CD4-positive, alpha-beta memory T cell (primary cell): Measurements from ENCODE around the gene NDUFS6. TPM values are rescaled to one million over a fixed set of nuclear protein-coding genes. Genes with fewer than 3 reads are reported as not detected.
A peak's percentile ranks its signal among the peaks of the same experiment; 100 is the strongest.

Experiments
- CTCF ChIA-PET: fragments of 350-600 bp; sonication (Branson Sonifier 250); formaldehyde crosslinking; loops from one replicate; lab custom pipeline; 2021; ENCODE audit warnings: inconsistent platforms; ENCODE audit not compliant: partially characterized antibody; lab: Charles Lee
- POLR2A ChIA-PET: fragments of 350-600 bp; sonication (Branson Sonifier 250); formaldehyde crosslinking; loops from one replicate; lab custom pipeline; 2021; ENCODE audit not compliant: partially characterized antibody; lab: Charles Lee
- DNase-seq, 5 donors: peaks; one replicate each; pipeline versions ENCODE4 v3.0.0 to v3.0.0-alpha.2; 2020 to 2022; ENCODE audit warnings: mixed read lengths in 1 of 5
- H3K27ac ChIP-seq: one replicate; pipeline ENCODE4 v1.7.0; 2013; ENCODE audit warnings: low read depth, low read length
- H3K27me3 ChIP-seq: 2 replicates; pipeline ENCODE4 v1.7.0; 2013; ENCODE audit warnings: mild to moderate bottlenecking, low read length, moderate library complexity; ENCODE audit not compliant: insufficient read depth
- H3K36me3 ChIP-seq: 2 replicates; pipeline ENCODE4 v1.7.0; 2013; ENCODE audit warnings: mild to moderate bottlenecking, low read length, moderate library complexity; ENCODE audit not compliant: insufficient read depth
- H3K4me1 ChIP-seq: 2 replicates; pipeline ENCODE4 v1.7.0; 2013; ENCODE audit warnings: mild to moderate bottlenecking, low read length, moderate library complexity; ENCODE audit not compliant: insufficient read depth
- H3K4me3 ChIP-seq, 2 donors: one replicate each; pipeline ENCODE4 v1.7.0; 2013; ENCODE audit warnings: low read length in 2 of 2, mild to moderate bottlenecking in 1 of 2
- H3K9me3 ChIP-seq, 2 donors: one replicate each; pipeline ENCODE4 v1.7.0; 2013; ENCODE audit warnings: low read length in 2 of 2, control low read depth in 1 of 2; ENCODE audit not compliant: control insufficient read depth in 1 of 2
- H3K27ac Mint-ChIP-seq, 7 donors: one replicate each; pipeline ENCODE4 v1.8.0; 2020 to 2021; ENCODE audit warnings: mixed read lengths in 7 of 7, mild to moderate bottlenecking in 6 of 7, inconsistent platforms in 3 of 7, moderate library complexity in 3 of 7
- H3K27me3 Mint-ChIP-seq, 2 donors: one replicate each; pipeline ENCODE4 v1.8.0; 2020 to 2021; ENCODE audit warnings: mixed read lengths in 2 of 2
- H3K36me3 Mint-ChIP-seq, 2 donors: one replicate each; pipeline ENCODE4 v1.8.0; 2020 to 2021; ENCODE audit warnings: mixed read lengths in 2 of 2, inconsistent platforms in 1 of 2, mild to moderate bottlenecking in 1 of 2
- H3K4me1 Mint-ChIP-seq, 4 donors: one replicate each; pipeline ENCODE4 v1.8.0; 2020 to 2021; ENCODE audit warnings: mixed read lengths in 4 of 4, mild to moderate bottlenecking in 1 of 4
- H3K4me3 Mint-ChIP-seq, 8 donors: one replicate each; pipeline ENCODE4 v1.8.0; 2020 to 2021; ENCODE audit warnings: mixed read lengths in 8 of 8, mild to moderate bottlenecking in 7 of 8, moderate library complexity in 6 of 8, inconsistent platforms in 3 of 8
- H3K9me3 Mint-ChIP-seq, 8 donors: one replicate each; pipeline ENCODE4 v1.8.0; 2020 to 2021; ENCODE audit warnings: mixed read lengths in 8 of 8, mild to moderate bottlenecking in 5 of 8, inconsistent platforms in 3 of 8, moderate library complexity in 1 of 8
- intact Hi-C: fragments of 100-400 bp; cut with micrococcal nuclease; formaldehyde crosslinking; loops from one replicate; pipeline ENCODE4 v1.15.1; 2023
- polyA plus RNA-seq, 2 donors: library from polyadenylated mRNA; unstranded; fragments of 300-500 nt; fragmentation: Illumina TruSeq; gene quantifications; one replicate each; pipeline ENCODE4 v1.2.3, GENCODE V29; 2021
- total RNA-seq, 2 experiments: library from RNA; stranded (reverse); gene quantifications; one replicate each; pipeline ENCODE4 v1.2.3, GENCODE V29; 2021

NDUFS6 gene
- total and polyA plus RNA-seq, 4 experiments from 2014 or later, result 14.4 to 79.0 (median 38.5) TPM

- Histone ChIP-seq H3K4me1 (peaks cover 47% of the 10 kb centered on the region), H3K9me3 (no peaks in the 10 kb centered on the region), H3K27me3 (no peaks in the 10 kb centered on the region), H3K4me3 (no peak overlapping the region), H3K27ac (no peak overlapping the region), H3K36me3 (peaks cover 57% of the 10 kb centered on the region)
- peak overlapping the region; percentile 47 to 99 (median 60) for H3K4me3 Mint-ChIP-seq
- peak overlapping the region in 5 of 7 donors; percentile 68 to 88 (median 77) for H3K27ac Mint-ChIP-seq
- DNase-seq, result no peak
- intact Hi-C loops, result loop anchor here (5.0 kb wide), 1 partner anchor 66 kb away; no protein-coding TSS in a partner anchor
- ChIA-PET CTCF (interaction anchor here (1.3 kb wide), 1 partner anchor 40 kb away, joined by 4 read pairs; no protein-coding TSS in a partner anchor), POLR2A (interaction anchor here (3.1 kb wide), 1 partner anchor 10 kb away, joined by 47 read pairs; no protein-coding TSS in a partner anchor)
- no peaks in the 10 kb centered on the region for H3K27me3 Mint-ChIP-seq
- H3K36me3 Mint-ChIP-seq, result peaks cover 41 to 74% of the 10 kb centered on the region in 2 donors
- H3K9me3 Mint-ChIP-seq, result no peaks in the 10 kb centered on the region
- peaks cover 27 to 73% (median 49%) of the 10 kb centered on the region in 4 donors for H3K4me1 Mint-ChIP-seq
Observed at GRCh38 chr5:1803192-1803591, 2.0 kb downstream of the NDUFS6 start.

- Histone ChIP-seq H3K9me3 (no peaks in the 10 kb centered on the region), H3K27ac (no peak overlapping the region), H3K4me3 (no peak overlapping the region), H3K4me1 (peaks cover 37% of the 10 kb centered on the region), H3K36me3 (peaks cover 64% of the 10 kb centered on the region), H3K27me3 (no peaks in the 10 kb centered on the region)
- H3K27ac Mint-ChIP-seq, result peak overlapping the region in 4 of 7 donors; percentile 31 to 72 (median 57)
- peaks cover 46 to 77% of the 10 kb centered on the region in 2 donors for H3K36me3 Mint-ChIP-seq
- no peaks in the 10 kb centered on the region for H3K9me3 Mint-ChIP-seq
- no peaks in the 10 kb centered on the region for H3K27me3 Mint-ChIP-seq
- DNase-seq, result no peak
- intact Hi-C loops, result loop anchor here (5.0 kb wide), 1 partner anchor 67 kb away; no protein-coding TSS in a partner anchor
- peak overlapping the region in 3 of 8 donors; percentile 13 to 39 (median 35) for H3K4me3 Mint-ChIP-seq
- ChIA-PET POLR2A (interaction anchor here (1.6 kb wide), 1 partner anchor 11 kb away, joined by 7 read pairs; no protein-coding TSS in a partner anchor), CTCF (no interaction called here)
- H3K4me1 Mint-ChIP-seq, result peaks cover 19 to 67% (median 42%) of the 10 kb centered on the region in 4 donors
Observed at GRCh38 chr5:1804001-1804690, 2.9 kb downstream of the NDUFS6 start.

GRCh38 chr5:1805326-1805725, 4.1 kb downstream of the NDUFS6 start:
- peaks cover 75% of the 10 kb centered on the region for H3K36me3 ChIP-seq
- peaks cover 18 to 65% (median 42%) of the 10 kb centered on the region in 4 donors for H3K4me1 Mint-ChIP-seq

GRCh38 chr5:1805736-1806135, 4.5 kb downstream of the NDUFS6 start:
- peaks cover 56 to 78% of the 10 kb centered on the region in 2 donors for H3K36me3 Mint-ChIP-seq
- Histone ChIP-seq H3K27ac (no peak overlapping the region), H3K27me3 (no peaks in the 10 kb centered on the region), H3K4me3 (no peak overlapping the region), H3K36me3 (peaks cover 79% of the 10 kb centered on the region), H3K9me3 (no peaks in the 10 kb centered on the region), H3K4me1 (peaks cover 31% of the 10 kb centered on the region)
- ChIA-PET POLR2A (no interaction called here), CTCF (interaction anchor here (1.0 kb wide), 1 partner anchor 42 kb away, joined by 3 read pairs; no protein-coding TSS in a partner anchor)
- no peaks in the 10 kb centered on the region for H3K27me3 Mint-ChIP-seq
- no peaks in the 10 kb centered on the region for H3K9me3 Mint-ChIP-seq
- H3K4me3 Mint-ChIP-seq, result no peak overlapping the region
- H3K4me1 Mint-ChIP-seq, result peaks cover 18 to 63% (median 39%) of the 10 kb centered on the region in 4 donors
- intact Hi-C loops, result no loop called here
- DNase-seq, result no peak
- H3K27ac Mint-ChIP-seq, result peak overlapping the region in 2 of 7 donors; percentile 37 to 56

More at GRCh38 chr5:1805326-1805725, 4.1 kb downstream of the NDUFS6 start:
- Mint-ChIP-seq H3K36me3 (peaks cover 51 to 78% of the 10 kb centered on the region in 2 donors), H3K27me3 (no peaks in the 10 kb centered on the region), H3K27ac (no peak overlapping the region), H3K9me3 (no peaks in the 10 kb centered on the region), H3K4me3 (no peak overlapping the region)
- ChIA-PET CTCF (interaction anchor here (1.0 kb wide), 1 partner anchor 42 kb away, joined by 3 read pairs; no protein-coding TSS in a partner anchor), POLR2A (no interaction called here)
- no peak overlapping the region for H3K4me3 ChIP-seq
- H3K27me3 ChIP-seq, result no peaks in the 10 kb centered on the region
- no peaks in the 10 kb centered on the region for H3K9me3 ChIP-seq
- intact Hi-C loops, result no loop called here
- no peak overlapping the region for H3K27ac ChIP-seq
- peaks cover 35% of the 10 kb centered on the region for H3K4me1 ChIP-seq
- DNase-seq, result no peak

- Histone ChIP-seq H3K4me1 (peaks cover 28% of the 10 kb centered on the region), H3K27me3 (no peaks in the 10 kb centered on the region), H3K4me3 (no peak overlapping the region), H3K27ac (no peak overlapping the region), H3K36me3 (peaks cover 79% of the 10 kb centered on the region), H3K9me3 (no peaks in the 10 kb centered on the region)
- POLR2A ChIA-PET, result no interaction called here
- Mint-ChIP-seq H3K27ac (no peak overlapping the region), H3K4me3 (no peak overlapping the region), H3K27me3 (no peaks in the 10 kb centered on the region), H3K4me1 (peaks cover 18 to 66% (median 38%) of the 10 kb centered on the region in 4 donors), H3K36me3 (peaks cover 60 to 80% of the 10 kb centered on the region in 2 donors), H3K9me3 (no peaks in the 10 kb centered on the region)
- intact Hi-C loops, result no loop called here
- DNase-seq, result no peak
- CTCF ChIA-PET, result no interaction called here
Observed at GRCh38 chr5:1806199-1806598, 5.0 kb downstream of the NDUFS6 start.

- CTCF ChIA-PET, result no interaction called here
- H3K4me3 ChIP-seq, result no peak overlapping the region
- peaks cover 65 to 88% of the 10 kb centered on the region in 2 donors for H3K36me3 Mint-ChIP-seq
- POLR2A ChIA-PET, result no interaction called here
- H3K9me3 Mint-ChIP-seq, result no peaks in the 10 kb centered on the region
- H3K27ac Mint-ChIP-seq, result peak overlapping the region in 1 of 7 donors; percentile 43
- no peak overlapping the region for H3K4me3 Mint-ChIP-seq
- intact Hi-C loops, result no loop called here
- peaks cover 17 to 66% (median 38%) of the 10 kb centered on the region in 4 donors for H3K4me1 Mint-ChIP-seq
- no peaks in the 10 kb centered on the region for H3K9me3 ChIP-seq
- H3K27ac ChIP-seq, result no peak overlapping the region
- peaks cover 85% of the 10 kb centered on the region for H3K36me3 ChIP-seq
- H3K27me3 ChIP-seq, result no peaks in the 10 kb centered on the region
- no peak for DNase-seq
- no peaks in the 10 kb centered on the region for H3K27me3 Mint-ChIP-seq
- H3K4me1 ChIP-seq, result peaks cover 24% of the 10 kb centered on the region
Observed at GRCh38 chr5:1806974-1807373, 5.8 kb downstream of the NDUFS6 start.
